CMK (cell line): Measurements from ENCODE around the gene CDK10.
"Not testable (repeated sequence)": the region's sequence is repeated elsewhere in the genome, so short reads cannot be mapped to it uniquely, and the experiment has no call there.

ENCODE experiments used
- DNase-seq: peaks from one replicate; pipeline ENCODE4 v3.0.0-alpha.2; 2010; ENCODE audit warnings: low read depth

CDK10 gene

DNA sequence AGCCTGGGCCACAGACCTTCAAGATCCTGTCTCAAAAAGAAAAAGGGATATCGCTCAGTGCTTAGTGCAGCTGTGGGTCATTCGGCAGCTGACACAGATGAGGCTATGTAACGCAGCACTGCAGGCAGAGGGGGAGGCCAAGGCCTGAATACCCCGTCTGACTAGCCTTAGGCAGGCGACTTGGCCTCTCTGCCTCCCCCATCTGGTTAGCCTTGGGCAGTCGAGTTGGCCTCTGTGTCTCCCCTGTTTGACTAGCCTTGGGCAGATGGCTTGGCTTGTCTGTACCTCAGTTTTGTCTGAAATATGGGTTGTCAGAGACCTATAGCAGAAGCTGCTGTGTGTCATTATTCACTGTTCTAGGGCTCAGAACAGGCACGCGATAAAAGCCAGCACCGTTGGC is 18.9 kb upstream of the CDK10 start:
- no peak for DNase-seq

DNA sequence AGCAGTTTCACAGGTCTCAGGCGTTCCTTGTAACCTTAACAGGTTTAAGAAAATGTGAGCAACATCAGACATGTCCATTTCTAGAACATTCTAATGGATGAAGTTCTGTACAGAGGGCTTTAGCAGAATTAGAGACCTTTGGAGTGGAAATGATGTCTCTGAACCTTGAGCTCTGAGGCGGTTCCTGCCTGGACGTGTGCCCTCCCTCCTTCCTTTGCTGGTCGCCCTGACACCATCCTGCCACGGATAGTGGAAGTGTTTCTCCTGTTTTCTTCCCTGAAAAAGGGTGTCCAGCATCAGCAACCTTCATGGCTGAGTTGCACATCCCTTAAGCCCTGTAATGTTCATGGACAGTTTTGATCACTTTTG is 17.7 kb upstream of the CDK10 start:
- DNase-seq, result no peak

DNA sequence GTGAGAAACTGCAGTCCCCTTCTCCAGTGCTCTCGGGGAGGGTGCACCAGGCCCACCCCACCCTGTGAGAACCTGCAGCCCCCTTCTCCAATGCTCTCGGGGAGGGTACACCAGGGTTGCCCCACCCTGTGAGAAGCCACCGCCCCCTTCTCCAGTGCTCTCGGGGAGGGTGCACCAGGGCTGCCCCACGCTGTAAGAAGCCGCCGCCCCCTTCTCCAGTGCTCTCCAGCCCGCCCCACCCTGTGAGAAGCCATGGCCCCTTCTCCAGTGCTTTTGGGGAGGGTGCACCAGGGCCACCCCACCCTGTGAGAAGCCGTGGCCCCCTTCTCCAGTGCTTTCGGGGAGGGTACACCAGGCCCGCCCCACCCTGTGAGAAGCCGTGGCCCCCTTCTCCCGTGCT is 16.7 kb upstream of the CDK10 start:
- DNase-seq, result no peak

DNA sequence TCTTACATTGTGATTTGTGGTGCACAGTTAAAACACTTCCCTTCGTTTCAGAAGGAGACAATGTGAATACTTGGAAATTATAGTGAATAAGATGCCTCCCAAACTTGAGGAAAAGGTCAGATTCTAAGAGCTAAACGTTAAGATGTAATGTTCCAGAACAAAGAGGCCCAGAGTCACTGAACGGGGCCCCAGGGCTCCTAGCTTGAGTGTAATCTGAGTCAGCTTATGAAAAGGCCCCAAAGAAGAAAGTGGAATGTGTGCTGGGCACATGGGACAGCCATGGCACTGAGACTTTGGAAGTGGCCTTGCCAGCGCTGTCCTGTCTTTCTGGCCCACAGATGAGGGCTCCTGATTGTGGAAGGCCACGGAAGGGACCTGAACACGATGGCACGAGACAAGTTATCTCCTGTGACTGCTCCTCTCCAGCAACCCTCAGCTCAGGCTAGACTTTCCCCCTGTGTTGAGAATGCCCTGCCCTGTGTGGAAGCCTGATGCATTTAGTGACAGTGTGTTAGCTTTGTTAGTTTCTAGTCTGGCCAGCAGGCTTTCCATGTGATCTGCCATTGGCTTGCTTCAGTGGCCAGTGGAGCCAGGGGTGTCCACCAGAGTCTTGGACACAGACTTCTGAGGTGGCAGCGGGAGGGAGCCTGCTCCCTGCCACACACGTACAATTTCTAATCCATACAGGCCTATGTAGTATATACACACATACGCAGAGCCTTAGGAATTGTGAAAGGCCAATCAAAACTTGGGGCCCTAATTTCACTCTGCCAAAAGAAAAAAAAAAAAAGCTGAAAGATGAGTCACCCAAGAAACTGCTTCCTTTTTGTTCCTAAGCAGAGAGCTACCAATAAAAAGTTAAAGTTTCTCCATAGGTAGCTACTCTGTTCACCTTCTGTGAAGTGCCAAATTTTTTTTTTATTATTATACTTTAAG is 15.7 kb upstream of the CDK10 start:
- DNase-seq, result no peak

- DNase-seq, result not testable (repeated sequence)
Measured at GRCh38 chr16:89671565-89671964, 14.9 kb upstream of the CDK10 start.

DNA sequence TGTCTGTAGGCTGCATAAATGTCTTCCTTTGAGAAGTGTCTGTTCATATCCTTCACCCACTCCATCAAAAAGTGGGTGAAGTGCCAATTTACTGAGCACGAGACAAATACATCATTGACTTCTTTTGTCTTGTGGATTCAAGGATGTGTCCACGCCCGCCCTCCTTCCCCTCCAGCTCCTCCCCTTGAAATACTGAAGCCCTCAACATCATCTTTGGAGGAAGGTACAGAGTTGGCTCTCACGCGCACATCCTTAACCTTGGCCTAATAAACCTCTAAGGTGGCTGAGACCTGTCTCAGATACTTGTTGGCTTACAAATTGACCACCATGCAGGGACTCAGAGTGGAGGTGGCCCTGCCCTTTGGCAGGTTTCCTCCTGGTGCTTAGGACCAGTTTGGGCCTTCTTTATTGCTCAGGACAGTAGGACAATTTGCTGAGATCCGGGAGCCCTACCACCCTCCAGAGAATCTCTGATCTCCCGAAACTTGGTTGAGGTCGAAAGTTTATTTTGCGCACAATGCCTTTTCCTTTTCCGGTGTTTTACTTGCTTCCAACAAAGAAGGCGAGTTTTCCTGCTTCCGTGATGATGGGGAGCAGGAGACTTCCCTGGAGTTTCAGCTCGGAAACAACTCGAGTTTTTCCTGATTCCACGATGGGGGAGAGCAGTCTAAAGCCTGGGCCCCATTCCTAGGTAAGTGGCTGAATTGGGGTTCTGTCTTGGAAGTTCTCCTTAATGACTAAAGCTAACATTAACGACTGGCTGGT is 14.1 kb upstream of the CDK10 start:
- no peak for DNase-seq

GRCh38 chr16:89678258-89678657 is 8.2 kb upstream of the CDK10 start:
- DNase-seq, result no peak

GRCh38 chr16:89685916-89686315 is 573 bp upstream of the CDK10 start:
- no peak for DNase-seq

- no peak for DNase-seq
Measured at GRCh38 chr16:89687092-89687940, 827 bp downstream of the CDK10 start.

DNA sequence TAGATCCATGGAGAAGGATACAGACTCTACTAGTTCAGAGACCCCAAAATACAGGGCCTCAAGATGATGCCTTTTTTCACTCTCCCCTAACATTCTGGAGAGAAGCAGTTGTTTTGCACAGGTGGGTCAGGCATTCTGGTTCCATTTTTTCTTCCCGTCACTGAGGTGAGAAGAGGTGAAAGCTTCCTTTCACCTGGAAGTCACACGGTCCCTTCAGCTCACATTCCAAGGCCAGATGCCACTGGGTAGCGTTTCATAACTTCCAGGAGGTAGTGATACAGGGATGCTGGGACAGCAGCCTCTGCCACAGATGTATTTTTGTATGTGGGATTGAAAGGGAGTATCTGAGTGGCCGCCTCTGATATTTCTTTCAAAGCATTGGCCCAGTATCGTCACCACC is 1.9 kb downstream of the CDK10 start:
- DNase-seq, result no peak

DNA sequence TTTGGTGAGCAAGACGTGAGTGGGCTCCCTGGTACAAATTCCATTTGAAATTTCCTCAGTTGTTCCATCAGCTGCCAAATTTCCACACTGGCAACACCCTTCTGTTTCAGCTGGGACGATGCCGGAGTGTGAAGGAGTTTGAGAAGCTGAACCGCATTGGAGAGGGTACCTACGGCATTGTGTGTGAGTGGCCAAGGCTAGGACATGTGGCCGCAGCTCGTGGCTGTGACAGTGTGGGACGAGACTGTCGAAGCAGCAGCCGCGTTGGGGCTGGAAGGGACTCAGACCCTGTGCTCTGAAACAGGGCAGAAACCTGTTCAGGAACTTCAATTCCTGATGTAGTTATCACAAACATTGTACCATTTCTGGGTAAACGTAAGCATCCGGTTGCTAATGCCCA is 2.7 kb downstream of the CDK10 start:
- DNase-seq, result no peak

GRCh38 chr16:89689621-89690020 is 3.1 kb downstream of the CDK10 start:
- DNase-seq, result not testable (repeated sequence)

DNA sequence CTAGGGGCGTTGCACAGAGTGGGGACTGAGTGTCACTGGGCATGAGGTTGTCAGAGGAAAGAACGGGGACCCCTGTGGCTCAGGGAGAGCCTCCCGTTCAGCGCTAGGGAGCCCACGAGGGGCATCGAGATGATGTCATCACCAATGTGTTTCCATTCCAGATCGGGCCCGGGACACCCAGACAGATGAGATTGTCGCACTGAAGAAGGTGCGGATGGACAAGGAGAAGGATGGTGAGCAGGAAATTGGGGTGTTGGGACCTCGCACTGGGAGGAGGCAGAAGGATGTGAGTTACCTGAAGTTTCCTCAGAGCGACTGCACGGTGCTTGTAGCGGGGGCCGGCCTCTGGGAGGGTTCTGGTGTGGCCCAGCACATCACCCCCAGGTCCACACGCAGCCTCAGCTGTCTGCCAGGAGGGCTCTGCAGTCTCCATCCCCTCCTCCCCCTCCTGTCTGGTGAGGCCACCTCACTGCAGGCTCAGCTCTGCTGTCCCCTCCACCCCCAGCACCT is 4.0 kb downstream of the CDK10 start:
- no peak for DNase-seq

- no peak for DNase-seq
Measured at GRCh38 chr16:89691231-89691985, 4.9 kb downstream of the CDK10 start.

DNA sequence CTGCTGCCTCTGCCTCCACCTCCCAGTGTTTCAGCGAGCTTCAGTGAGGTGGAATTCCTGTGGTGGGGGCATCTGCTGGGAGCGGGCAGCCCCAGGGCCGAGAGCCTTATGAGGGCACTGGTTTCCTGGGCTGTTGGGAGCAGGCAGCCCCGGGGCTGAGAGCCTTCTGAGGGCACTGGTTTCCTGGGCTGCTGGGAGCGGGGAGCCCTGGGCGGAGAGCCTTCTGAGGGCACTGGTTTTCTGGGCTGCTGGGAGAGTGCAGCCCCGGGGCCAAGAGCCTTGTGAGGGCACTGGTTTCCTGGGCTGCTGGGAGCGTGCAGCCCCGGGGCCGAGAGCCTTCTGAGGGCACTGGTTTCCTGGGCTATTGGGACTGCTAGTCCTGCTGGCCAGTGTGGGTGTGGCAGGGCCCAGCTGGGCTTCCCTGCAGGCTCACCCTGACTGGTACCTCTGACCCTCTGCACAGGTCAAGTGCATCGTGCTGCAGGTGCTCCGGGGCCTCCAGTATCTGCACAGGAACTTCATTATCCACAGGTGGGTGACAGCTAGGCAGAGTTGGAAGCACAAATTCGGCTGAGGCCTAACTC is 5.6 kb downstream of the CDK10 start:
- DNase-seq, result no peak

DNA sequence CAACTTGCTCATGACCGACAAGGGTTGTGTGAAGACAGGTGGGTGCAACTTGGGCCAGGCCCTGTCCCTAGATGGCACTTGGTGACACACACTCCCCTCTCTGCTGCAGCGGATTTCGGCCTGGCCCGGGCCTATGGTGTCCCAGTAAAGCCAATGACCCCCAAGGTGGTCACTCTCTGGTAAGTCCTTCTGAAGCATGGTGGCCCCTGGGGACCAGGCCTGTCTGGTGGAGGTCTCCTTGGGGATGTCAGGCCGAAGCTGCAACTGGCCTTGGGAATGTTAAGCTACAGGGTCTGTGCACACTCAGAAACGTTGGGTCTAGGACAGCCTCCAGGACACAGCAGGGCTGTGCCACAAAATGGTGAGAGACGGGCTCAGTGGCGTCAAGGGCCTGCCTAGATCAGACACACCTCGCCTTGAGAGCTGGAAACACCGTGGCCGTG is 6.8 kb downstream of the CDK10 start:
- no peak for DNase-seq

DNA sequence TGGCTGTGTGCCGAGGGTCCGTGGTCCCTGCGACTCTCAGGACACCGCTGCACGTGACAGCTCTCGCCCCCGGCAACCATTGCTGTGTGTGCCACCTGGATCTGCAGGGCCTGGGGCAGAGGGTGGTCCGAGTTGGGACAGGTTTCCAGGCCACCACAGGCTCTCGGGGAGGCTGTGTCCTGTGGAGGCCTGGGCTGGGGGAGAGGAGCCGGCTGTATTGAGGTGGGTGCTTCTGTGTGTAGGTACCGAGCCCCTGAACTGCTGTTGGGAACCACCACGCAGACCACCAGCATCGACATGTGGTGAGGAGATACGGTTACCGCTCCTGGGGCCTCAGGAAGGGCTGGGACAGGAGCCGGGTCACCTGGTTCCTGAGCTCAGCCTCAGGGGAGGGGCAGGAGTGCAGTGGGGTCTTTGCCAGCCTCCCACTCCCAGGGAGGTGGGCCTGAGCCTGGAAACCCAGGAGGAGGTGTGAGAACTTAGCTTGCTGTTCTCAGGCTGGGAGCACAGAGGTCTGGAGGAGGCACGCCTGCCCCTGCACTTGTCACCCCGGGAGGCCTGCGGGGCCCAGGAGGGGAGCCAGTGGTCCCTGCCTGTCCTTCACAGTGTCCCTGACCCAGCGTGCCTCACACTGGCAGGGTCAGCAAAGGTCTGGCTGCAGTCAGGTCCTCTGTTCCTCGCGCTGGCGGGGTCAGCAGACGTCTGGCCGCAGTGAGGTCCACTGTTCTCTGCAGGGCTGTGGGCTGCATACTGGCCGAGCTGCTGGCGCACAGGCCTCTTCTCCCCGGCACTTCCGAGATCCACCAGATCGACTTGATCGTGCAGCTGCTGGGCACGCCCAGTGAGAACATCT is 7.7 kb downstream of the CDK10 start:
- no peak for DNase-seq

- not testable (repeated sequence) for DNase-seq
Measured at GRCh38 chr16:89694784-89695085, 8.2 kb downstream of the CDK10 start.

GRCh38 chr16:89695086-89695874 is 8.8 kb downstream of the CDK10 start:
- no peak for DNase-seq
